ENCODE data around the gene ZC3H8. TPM values are rescaled to one million over a fixed set of nuclear protein-coding genes. Genes with fewer than 3 reads are reported as not detected.

The ZC3H8 gene
- total and polyA plus RNA-seq, 2 donors, result 5.4 to 26.3 TPM

DNA sequence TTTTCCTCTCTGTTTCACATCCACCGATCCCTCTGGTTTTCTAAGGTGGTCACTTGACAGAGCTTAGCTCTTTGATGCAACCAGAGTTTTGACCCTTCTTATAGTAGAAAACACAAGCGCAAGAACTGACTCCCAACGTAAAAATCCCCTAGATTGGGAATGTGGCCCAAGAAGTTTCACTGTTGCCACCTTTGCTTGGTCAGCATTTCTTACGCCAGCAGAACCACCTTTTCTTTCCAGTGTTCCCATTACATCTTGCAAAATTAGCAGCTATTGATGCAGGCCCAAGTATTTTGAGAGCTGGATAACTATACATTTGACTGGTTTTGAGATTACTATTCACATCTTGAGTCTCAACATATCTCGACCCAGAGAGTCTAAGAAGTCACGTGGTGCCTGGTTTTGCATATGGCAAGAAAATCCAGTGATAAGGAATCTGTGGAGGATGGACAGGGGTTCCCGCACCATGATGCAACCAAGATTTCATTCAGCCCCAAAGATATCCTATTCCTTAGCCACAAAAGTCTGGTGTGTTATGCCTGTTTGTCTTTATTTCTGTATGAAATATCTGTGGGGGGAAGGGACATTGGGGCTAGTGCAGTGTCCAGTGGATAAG lies 78.8 kb downstream of the ZC3H8 start:
- H3K36me3 ChIP-seq (ENCODE audit: insufficient read depth), result no peaks in the 10 kb centered on the region
- no peak for DNase-seq (ENCODE audit: extremely low spot score)
- no peaks in the 10 kb centered on the region for H3K4me1 ChIP-seq (ENCODE audit: insufficient read depth)
- 96% methylated on average over 7 of the region's 7 CpGs for WGBS
- no peak overlapping the region for H3K4me3 ChIP-seq (ENCODE audit: low read depth, low read length)
- H3K27ac ChIP-seq (ENCODE audit: low read depth), result no peak overlapping the region

DNA sequence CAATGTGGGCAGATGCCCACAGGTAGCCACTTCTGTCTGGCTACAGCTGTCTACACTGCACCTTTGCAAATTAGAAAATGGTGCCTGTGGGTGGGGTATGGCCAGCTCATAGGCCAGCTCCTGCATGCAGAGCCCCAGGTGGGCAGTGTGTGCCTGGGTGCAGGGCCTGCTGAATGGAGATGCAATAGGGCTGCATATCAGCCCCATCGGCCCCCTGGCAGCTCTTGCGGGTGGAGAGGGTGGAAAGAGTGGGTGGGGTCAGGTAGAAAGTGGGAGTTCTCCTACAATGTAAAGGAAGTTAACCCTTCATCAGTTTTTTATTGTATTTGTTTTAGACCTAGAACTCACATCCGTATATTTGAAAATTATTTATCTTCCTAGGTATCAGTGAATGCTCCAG lies 79.5 kb downstream of the ZC3H8 start:
- no peak for DNase-seq (ENCODE audit: extremely low spot score)
- 92% methylated on average over 3 of the region's 3 CpGs for WGBS
- H3K4me3 ChIP-seq (ENCODE audit: low read depth, low read length), result no peak overlapping the region
- no peaks in the 10 kb centered on the region for H3K36me3 ChIP-seq (ENCODE audit: insufficient read depth)
- H3K4me1 ChIP-seq (ENCODE audit: insufficient read depth), result no peaks in the 10 kb centered on the region
- H3K27ac ChIP-seq (ENCODE audit: low read depth), result no peak overlapping the region

- H3K36me3 ChIP-seq (ENCODE audit: insufficient read depth), result no peaks in the 10 kb centered on the region
- no peaks in the 10 kb centered on the region for H3K4me1 ChIP-seq (ENCODE audit: insufficient read depth)
- WGBS, result 74% methylated on average over 4 of the region's 4 CpGs
- H3K4me3 ChIP-seq (ENCODE audit: low read depth, low read length), result no peak overlapping the region
- no peak for DNase-seq (ENCODE audit: extremely low spot score)
- H3K27ac ChIP-seq (ENCODE audit: low read depth), result no peak overlapping the region
These were observed 80.5 kb downstream of the ZC3H8 start for GRCh38 chr2:112174383-112174782.

DNA sequence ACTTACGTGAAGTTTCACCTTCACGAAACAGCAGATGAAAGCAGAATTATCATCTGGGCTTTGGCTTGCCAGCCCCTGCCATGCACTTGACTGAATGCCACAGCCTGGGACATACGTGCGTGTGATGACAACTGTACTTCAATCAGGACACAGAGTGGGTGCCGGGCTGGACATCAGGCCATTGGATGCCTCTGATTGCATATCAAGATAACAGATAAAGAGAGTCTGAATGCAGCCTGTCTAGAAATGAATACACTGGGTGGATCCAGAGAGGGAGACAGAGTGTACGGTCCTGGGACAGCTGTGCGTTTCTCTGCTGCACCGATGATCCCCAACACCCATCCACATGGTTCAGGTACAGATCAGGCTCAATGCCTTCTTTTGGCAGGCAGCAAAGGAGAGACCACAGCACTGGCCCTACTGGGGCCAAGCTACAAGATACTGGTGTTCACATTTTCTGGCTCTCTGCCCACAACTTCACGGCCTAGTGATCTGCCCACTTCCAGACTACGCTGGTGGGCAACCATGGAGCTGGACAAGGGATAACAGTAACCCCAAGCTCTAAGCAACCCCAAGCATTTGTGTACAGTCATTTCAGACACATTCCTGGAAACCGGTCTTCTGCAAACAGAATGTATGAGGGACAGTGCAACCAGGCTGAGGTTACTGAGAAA lies 81.1 kb downstream of the ZC3H8 start:
- WGBS, result 87% methylated on average over 11 of the region's 11 CpGs
- no peaks in the 10 kb centered on the region for H3K36me3 ChIP-seq (ENCODE audit: insufficient read depth)
- H3K4me3 ChIP-seq (ENCODE audit: low read depth, low read length), result no peak overlapping the region
- no peak overlapping the region for H3K27ac ChIP-seq (ENCODE audit: low read depth)
- no peak for DNase-seq (ENCODE audit: extremely low spot score)
- H3K4me1 ChIP-seq (ENCODE audit: insufficient read depth), result no peaks in the 10 kb centered on the region

- H3K27ac ChIP-seq (ENCODE audit: low read depth), result no peak overlapping the region
- no peak for DNase-seq (ENCODE audit: extremely low spot score)
- no peak overlapping the region for H3K4me3 ChIP-seq (ENCODE audit: low read depth, low read length)
- 97% methylated on average over 4 of the region's 4 CpGs for WGBS
- no peaks in the 10 kb centered on the region for H3K36me3 ChIP-seq (ENCODE audit: insufficient read depth)
- no peaks in the 10 kb centered on the region for H3K4me1 ChIP-seq (ENCODE audit: insufficient read depth)
These were observed 84.3 kb downstream of the ZC3H8 start for GRCh38 chr2:112170495-112170894.

GRCh38 chr2:112168422-112169124 lies 86.3 kb downstream of the ZC3H8 start:
- 90% methylated on average over 10 of the region's 10 CpGs for WGBS

DNA sequence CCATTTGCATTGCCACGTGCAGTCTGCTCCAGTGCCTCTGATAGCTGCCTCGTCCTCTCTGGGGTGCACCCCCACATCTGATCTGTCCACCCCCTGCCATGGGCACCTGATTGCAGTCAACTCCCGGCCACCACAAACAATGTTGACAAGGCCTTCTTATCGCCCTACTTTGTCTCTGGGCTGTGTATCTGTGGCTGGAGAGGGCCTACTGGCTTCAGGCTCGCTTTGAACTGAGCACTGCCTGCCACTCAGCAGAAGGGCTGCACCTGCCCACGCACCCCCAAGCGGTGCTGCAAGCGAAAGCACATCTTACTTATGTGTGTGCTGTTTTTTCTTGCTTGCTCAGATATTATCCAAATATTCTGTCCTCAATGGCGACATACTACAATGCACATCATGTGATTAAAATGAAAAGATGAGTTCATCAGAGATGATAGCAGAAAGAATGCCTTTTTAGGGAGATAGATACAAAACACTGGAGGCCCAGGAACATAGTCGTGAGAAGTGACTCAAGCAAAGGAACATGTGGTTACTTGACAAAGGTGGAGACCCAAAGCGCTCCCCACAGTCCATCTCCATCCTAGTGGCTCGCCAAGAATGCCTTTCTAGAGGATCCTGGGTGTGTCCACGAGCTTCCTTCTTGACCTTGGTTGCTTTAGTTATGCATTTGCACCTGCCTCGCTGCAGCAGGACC lies 87.9 kb downstream of the ZC3H8 start:
- DNase-seq (ENCODE audit: extremely low spot score), result no peak
- Histone ChIP-seq H3K4me1 (ENCODE audit: insufficient read depth) (no peaks in the 10 kb centered on the region), H3K4me3 (ENCODE audit: low read depth, low read length) (no peak overlapping the region), H3K36me3 (ENCODE audit: insufficient read depth) (no peaks in the 10 kb centered on the region), H3K27ac (ENCODE audit: low read depth) (no peak overlapping the region)
- 88% methylated on average over 14 of the region's 14 CpGs for WGBS

More at GRCh38 chr2:112168422-112169124, 86.3 kb downstream of the ZC3H8 start:
- no peak for DNase-seq (ENCODE audit: extremely low spot score)
- Histone ChIP-seq H3K36me3 (ENCODE audit: insufficient read depth) (no peaks in the 10 kb centered on the region), H3K4me3 (ENCODE audit: low read depth, low read length) (no peak overlapping the region), H3K4me1 (ENCODE audit: insufficient read depth) (no peaks in the 10 kb centered on the region), H3K27ac (ENCODE audit: low read depth) (no peak overlapping the region)

DNA sequence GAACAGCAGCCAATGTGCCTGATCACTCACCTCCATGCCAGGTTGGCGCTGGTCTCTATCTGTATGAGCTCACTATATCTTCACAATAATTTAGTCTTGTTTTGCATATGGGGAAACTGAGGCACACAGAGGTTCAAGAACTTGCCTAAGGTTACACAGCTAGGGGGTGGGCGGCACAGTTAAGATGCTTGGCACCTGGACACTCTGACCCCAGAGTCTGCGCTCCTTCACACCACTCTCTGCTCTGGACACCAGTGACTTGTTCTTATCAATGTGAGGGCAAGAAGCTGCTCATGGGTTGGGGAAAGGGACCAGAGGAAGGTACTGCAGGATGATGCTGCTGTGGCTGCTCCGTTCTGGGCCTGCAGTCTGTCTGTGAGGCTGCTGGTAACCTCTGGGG lies 89.5 kb downstream of the ZC3H8 start:
- no peak for DNase-seq (ENCODE audit: extremely low spot score)
- Histone ChIP-seq H3K36me3 (ENCODE audit: insufficient read depth) (no peaks in the 10 kb centered on the region), H3K27ac (ENCODE audit: low read depth) (no peak overlapping the region), H3K4me3 (ENCODE audit: low read depth, low read length) (no peak overlapping the region), H3K4me1 (ENCODE audit: insufficient read depth) (no peaks in the 10 kb centered on the region)
- WGBS, result 97% methylated on average over 4 of the region's 4 CpGs

- no peak overlapping the region for H3K27ac ChIP-seq (ENCODE audit: low read depth)
- WGBS, result 86% methylated on average over 11 of the region's 11 CpGs
- no peak overlapping the region for H3K4me3 ChIP-seq (ENCODE audit: low read depth, low read length)
- no peak for DNase-seq (ENCODE audit: extremely low spot score)
- no peaks in the 10 kb centered on the region for H3K4me1 ChIP-seq (ENCODE audit: insufficient read depth)
- no peaks in the 10 kb centered on the region for H3K36me3 ChIP-seq (ENCODE audit: insufficient read depth)
These were observed 90.0 kb downstream of the ZC3H8 start for GRCh38 chr2:112164876-112165275.

GRCh38 chr2:112163541-112163981 lies 91.3 kb downstream of the ZC3H8 start:
- Histone ChIP-seq H3K4me1 (ENCODE audit: insufficient read depth) (no peaks in the 10 kb centered on the region), H3K36me3 (ENCODE audit: insufficient read depth) (no peaks in the 10 kb centered on the region), H3K27ac (ENCODE audit: low read depth) (no peak overlapping the region), H3K4me3 (ENCODE audit: low read depth, low read length) (no peak overlapping the region)
- WGBS, result 85% methylated on average over 9 of the region's 9 CpGs
- no peak for DNase-seq (ENCODE audit: extremely low spot score)

GRCh38 chr2:112162956-112163355 lies 91.9 kb downstream of the ZC3H8 start:
- no peak for DNase-seq (ENCODE audit: extremely low spot score)
- no peak overlapping the region for H3K27ac ChIP-seq (ENCODE audit: low read depth)
- H3K36me3 ChIP-seq (ENCODE audit: insufficient read depth), result no peaks in the 10 kb centered on the region
- WGBS, result 92% methylated on average over 11 of the region's 11 CpGs
- H3K4me1 ChIP-seq (ENCODE audit: insufficient read depth), result no peaks in the 10 kb centered on the region
- H3K4me3 ChIP-seq (ENCODE audit: low read depth, low read length), result no peak overlapping the region

DNA sequence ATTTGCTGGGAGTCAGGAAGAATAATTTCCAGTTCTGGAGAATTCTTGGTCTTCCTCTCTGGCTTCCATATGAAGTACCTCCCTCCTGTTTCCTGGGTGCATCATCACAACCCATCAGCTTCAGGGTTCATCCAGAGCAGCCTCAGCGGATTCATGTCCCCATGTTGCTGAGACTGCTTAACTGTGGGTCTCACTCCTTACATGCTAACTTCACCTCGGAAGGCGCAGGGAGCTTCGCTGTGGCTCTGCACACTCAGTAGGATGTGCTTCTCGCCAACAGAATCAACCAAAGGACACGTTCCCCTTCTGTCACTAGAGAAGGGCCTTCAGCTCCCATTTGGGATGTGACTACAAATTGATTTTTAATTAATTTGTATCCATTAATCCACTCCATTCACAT lies 92.5 kb downstream of the ZC3H8 start:
- H3K27ac ChIP-seq (ENCODE audit: low read depth), result no peak overlapping the region
- WGBS, result 96% methylated on average over 6 of the region's 6 CpGs
- no peaks in the 10 kb centered on the region for H3K4me1 ChIP-seq (ENCODE audit: insufficient read depth)
- DNase-seq (ENCODE audit: extremely low spot score), result no peak
- H3K36me3 ChIP-seq (ENCODE audit: insufficient read depth), result no peaks in the 10 kb centered on the region
- H3K4me3 ChIP-seq (ENCODE audit: low read depth, low read length), result no peak overlapping the region

All from urinary bladder (tissue), 4 donors.